HUDEP-2 (cell line): ENCODE data around the gene CDCA5.

Experiments
- DNase-seq, 76 experiments: peaks; one replicate each; lab custom pipeline; 2025; ENCODE audit not compliant: unreplicated experiment in 76 of 76; lab: John Stamatoyannopoulos, UW

CDCA5 gene

GRCh38 chr11:65053827-65054508, 29.9 kb downstream of the CDCA5 start:
- no peak for DNase-seq

DNA sequence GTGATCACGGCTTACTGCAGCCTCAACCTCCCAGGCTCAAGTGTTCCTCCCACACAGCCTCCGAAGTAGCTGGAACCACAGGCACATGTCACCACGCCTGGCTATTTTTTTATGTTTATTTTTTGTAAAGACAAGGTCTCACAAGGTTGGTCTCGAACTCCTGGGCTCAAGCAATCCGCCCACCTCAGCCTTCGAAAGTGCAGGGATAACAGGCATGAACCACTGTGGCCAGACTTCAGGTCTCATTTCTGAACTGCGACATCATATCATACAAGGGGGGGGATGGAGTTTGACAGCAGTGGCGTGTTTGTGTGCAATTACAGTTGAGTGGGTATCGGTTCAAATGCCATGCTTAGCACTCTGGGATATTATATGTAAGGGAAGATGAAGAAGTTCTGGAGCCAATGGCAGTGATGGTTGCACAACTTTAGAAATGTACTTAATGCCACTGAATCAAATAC, 32.4 kb downstream of the CDCA5 start:
- DNase-seq, result no peak

- DNase-seq, result peak in 1 of 76 experiments; percentile 12
Measured at GRCh38 chr11:65047581-65048422, 36.0 kb downstream of the CDCA5 start.

GRCh38 chr11:65045728-65046127, 38.1 kb downstream of the CDCA5 start:
- DNase-seq, result no peak

DNA sequence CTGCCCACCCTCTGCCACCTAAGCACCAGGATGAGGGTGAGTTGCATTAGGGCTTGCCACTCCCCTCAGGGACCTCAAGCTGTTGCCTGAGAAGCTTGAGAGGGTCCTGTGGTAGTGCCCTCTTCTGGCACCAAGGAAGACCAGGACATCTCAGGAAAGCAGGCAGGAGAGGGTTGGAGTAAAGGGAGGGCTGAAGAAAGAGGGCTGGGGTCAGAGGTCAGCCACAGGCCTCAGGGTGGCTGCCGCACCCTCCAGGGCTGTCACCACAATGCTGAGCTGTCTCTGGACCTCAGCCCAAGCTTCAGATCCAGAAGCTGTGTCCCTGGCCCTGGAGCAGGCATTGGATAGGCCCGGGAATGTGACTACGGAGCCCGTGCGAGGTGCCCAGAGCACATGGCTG, 38.8 kb downstream of the CDCA5 start:
- DNase-seq, result no peak

- DNase-seq, result no peak
Measured at GRCh38 chr11:65043881-65044501, 39.8 kb downstream of the CDCA5 start.

GRCh38 chr11:65042891-65043290, 40.9 kb downstream of the CDCA5 start:
- no peak for DNase-seq

DNA sequence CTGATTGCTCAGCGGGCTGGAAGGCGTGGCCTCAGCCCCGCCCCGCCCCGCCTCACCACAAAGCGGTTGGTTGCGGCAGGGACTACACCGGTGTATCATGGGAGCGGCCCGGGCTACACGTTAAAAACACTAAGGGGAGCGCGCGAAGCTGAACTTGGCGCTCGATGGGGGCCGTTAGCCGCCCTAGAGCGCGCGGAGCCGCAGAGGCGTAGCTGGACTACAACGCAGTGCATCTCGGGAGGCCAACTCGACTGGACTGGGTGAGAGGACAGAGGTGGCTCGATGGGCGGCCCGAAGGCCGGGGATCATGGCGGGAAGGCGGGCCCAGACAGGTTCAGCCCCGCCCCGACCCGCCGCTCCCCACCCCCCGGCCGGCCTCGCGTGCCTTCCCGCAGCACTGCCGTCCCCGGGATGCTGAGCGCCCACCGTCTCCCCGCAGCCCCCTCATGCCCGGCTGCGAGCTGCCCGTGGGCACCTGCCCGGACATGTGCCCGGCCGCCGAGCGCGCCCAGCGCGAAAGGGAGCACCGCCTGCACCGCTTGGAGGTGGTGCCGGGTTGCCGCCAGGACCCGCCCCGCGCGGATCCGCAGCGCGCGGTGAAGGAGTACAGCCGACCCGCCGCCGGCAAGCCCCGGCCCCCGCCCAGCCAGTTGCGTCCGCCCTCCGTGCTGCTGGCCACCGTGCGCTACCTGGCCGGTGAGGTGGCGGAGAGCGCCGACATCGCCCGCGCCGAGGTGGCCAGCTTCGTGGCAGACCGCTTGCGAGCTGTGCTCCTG, 42.8 kb downstream of the CDCA5 start, which contains the start of gene SAC3D1:
SAC3D1 (plus strand) TSS at position 364 of the 776 bp plus-strand sequence; CDS start at position 447, 83 bp downstream.
- peak; percentile 42 to 98 (median 90) for DNase-seq

DNA sequence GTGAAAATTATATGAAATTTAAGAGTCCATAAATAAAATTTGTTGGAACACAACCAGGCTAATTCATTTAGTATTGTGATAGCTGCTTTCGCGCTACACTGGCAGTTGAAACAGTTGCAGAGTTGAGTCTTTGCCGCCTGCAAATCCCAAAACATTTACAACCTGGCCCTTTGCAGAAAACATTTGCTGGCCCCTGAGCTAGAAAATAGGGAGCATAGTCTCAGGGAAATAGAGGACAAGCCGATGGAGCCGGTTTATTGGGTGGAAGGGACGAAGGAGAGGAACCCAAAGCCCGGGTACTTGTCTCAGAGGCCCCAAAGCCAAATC, 43.4 kb downstream of the CDCA5 start:
- DNase-seq, result peak in 1 of 76 experiments; percentile 77

DNA sequence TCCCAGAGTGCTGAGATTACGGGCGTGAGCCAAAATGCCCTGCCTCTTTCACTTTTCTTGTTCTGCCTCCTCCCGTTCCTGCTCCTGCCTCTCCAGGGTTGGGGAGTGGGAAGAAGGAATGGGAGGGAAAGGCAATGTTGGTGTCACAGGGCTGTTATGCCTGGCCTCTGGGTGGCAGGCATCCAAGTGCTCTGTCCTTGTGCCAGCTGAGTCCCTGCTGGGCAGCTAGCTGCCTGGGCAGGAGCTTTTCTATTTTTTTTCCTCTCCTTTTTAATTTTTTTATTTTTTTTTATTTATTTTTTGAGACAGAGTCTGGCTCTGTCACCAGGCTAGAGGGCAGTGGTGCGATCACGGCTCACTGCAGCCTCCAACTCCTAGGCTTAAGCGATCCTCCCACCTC, 46.9 kb downstream of the CDCA5 start:
- peak in 1 of 76 experiments; percentile 12 for DNase-seq

DNA sequence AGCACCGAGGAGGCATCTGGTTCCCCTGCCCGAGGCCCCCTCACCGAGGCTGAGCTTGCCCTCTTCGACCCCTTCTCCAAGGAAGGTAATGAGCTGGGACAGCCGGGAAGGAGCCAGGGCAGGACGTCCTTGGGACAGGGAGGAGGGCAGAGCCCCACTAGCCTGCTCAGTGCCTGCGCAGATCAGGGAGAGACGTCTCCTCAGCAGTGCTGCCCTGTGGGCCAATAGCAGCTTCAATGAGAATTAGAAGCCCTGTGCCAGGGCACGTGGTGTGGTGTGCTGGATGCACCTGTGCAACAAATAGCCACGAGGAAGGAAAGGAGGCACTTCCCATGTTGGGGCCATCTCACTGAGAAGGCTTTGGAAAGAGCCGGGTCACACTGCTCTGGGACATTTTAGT, 48.3 kb downstream of the CDCA5 start:
- DNase-seq, result no peak

GRCh38 chr11:65034423-65034822, 49.4 kb downstream of the CDCA5 start:
- no peak for DNase-seq

GRCh38 chr11:65032216-65032615, 51.6 kb downstream of the CDCA5 start:
- no peak for DNase-seq
